HEK293 (cell line): Measurements from ENCODE around the gene AFF4.
"Not testable (repeated sequence)": the region's sequence is repeated elsewhere in the genome, so short reads cannot be mapped to it uniquely, and the experiment has no call there.

Experiments
- CTCF ChIA-PET: fragments of 350-600 bp; formaldehyde crosslinking; extraction: SDS; loops from one replicate; lab custom pipeline; 2021; ENCODE audit warnings: antibody characterized with exemption; lab: Yijun Ruan, JAX
- POLR2A ChIA-PET: fragments of 300-600 bp; formaldehyde crosslinking; extraction: SDS; loops from one replicate; lab custom pipeline; 2020; ENCODE audit warnings: antibody characterized with exemption, inconsistent platforms; lab: Yijun Ruan, JAX
- H3K27ac ChIP-seq: fragments of 200-500 bp; sonication (Bioruptor generic); 2 replicates; pipeline ENCODE4 v1.5.1; 2014; ENCODE audit warnings: low read depth, low read length, control low read depth, inconsistent platforms; ENCODE audit errors: extremely low read depth
- H3K36me3 ChIP-seq, 2 experiments: fragments of 200-500 bp in 1 of 2; sonication (Bioruptor generic) in 1 of 2; 1 replicate in 1 of 2; 2 replicates in 1 of 2; pipeline ENCODE4 v1.5.1; 2014 to 2017; ENCODE audit warnings: inconsistent platforms in 2 of 2, low read length in 2 of 2; ENCODE audit not compliant: control insufficient read depth in 2 of 2, insufficient read depth in 1 of 2
- H3K4me1 ChIP-seq: fragments of 200-500 bp; sonication (Bioruptor generic); 2 replicates; pipeline ENCODE4 v1.5.1; 2014; ENCODE audit warnings: mild to moderate bottlenecking, low read length, inconsistent platforms; ENCODE audit not compliant: control insufficient read depth, insufficient read depth
- H3K4me3 ChIP-seq: 2 replicates; pipeline ENCODE4 v1.5.1; 2011; ENCODE audit warnings: low read depth, mild to moderate bottlenecking, control low read depth, low read length, moderate library complexity
- H3K9me3 ChIP-seq: fragments of 200-500 bp; sonication (Bioruptor generic); 2 replicates; pipeline ENCODE4 v1.5.1; 2014; ENCODE audit warnings: low read depth, low read length, inconsistent platforms; ENCODE audit not compliant: control insufficient read depth, insufficient read depth
- ATF2 ChIP-seq: fragments of 450-650 bp; formaldehyde crosslinking; IDR thresholded peaks from 2 replicates; pipeline ENCODE4 v1.5.1; 2016; ENCODE audit warnings: missing biosample characterization, missing genetic modification characterization, low read depth
- BCL11A ChIP-seq: fragments of 450-650 bp; formaldehyde crosslinking; IDR thresholded peaks from 2 replicates; pipeline ENCODE4 v1.5.1; 2016; ENCODE audit warnings: low read depth, missing biosample characterization, missing genetic modification characterization
- GLIS2 ChIP-seq: fragments of 450-650 bp; formaldehyde crosslinking; IDR thresholded peaks from 2 replicates; pipeline ENCODE4 v1.5.1; 2016; ENCODE audit warnings: missing biosample characterization, missing genetic modification characterization
- PRDM2 ChIP-seq: fragments of 450-650 bp; formaldehyde crosslinking; IDR thresholded peaks from 2 replicates; pipeline ENCODE4 v1.5.1; 2016; ENCODE audit warnings: missing biosample characterization, missing genetic modification characterization, borderline replicate concordance
- SP7 ChIP-seq: fragments of 450-650 bp; formaldehyde crosslinking; IDR thresholded peaks from 2 replicates; pipeline ENCODE4 v1.5.1; 2016; ENCODE audit warnings: missing biosample characterization, missing genetic modification characterization
- TCF7L2 ChIP-seq: IDR thresholded peaks from 2 replicates; pipeline ENCODE4 v1.6.1; 2011; ENCODE audit warnings: low read depth, mild to moderate bottlenecking, inconsistent platforms, low read length, moderate library complexity, borderline replicate concordance
- WT1 ChIP-seq: fragments of 450-650 bp; formaldehyde crosslinking; IDR thresholded peaks from 2 replicates; pipeline ENCODE4 v1.5.1; 2016; ENCODE audit warnings: missing biosample characterization, missing genetic modification characterization
- ZBTB20 ChIP-seq: fragments of 450-650 bp; formaldehyde crosslinking; IDR thresholded peaks from 2 replicates; pipeline ENCODE4 v1.5.1; 2016; ENCODE audit warnings: missing biosample characterization, missing genetic modification characterization
- ZBTB48 ChIP-seq: fragments of 450-650 bp; formaldehyde crosslinking; IDR thresholded peaks from 2 replicates; pipeline ENCODE4 v1.5.1; 2016; ENCODE audit warnings: missing biosample characterization, missing genetic modification characterization
- ZIC2 ChIP-seq: fragments of 450-650 bp; formaldehyde crosslinking; IDR thresholded peaks from 2 replicates; pipeline ENCODE4 v1.5.1; 2016; ENCODE audit warnings: missing biosample characterization, missing genetic modification characterization
- ZNF132 ChIP-seq: fragments of 450-650 bp; formaldehyde crosslinking; IDR thresholded peaks from 2 replicates; pipeline ENCODE4 v1.5.1; 2017; ENCODE audit warnings: missing biosample characterization, missing genetic modification characterization, borderline replicate concordance
- ZNF133 ChIP-seq: fragments of 450-650 bp; formaldehyde crosslinking; IDR thresholded peaks from 2 replicates; pipeline ENCODE4 v1.5.1; 2016; ENCODE audit warnings: missing biosample characterization, missing genetic modification characterization
- ZNF292 ChIP-seq: fragments of 450-650 bp; formaldehyde crosslinking; IDR thresholded peaks from 2 replicates; pipeline ENCODE4 v1.5.1; 2016; ENCODE audit warnings: low read depth, missing biosample characterization, missing genetic modification characterization, borderline replicate concordance
- ZNF391 ChIP-seq: fragments of 450-650 bp; formaldehyde crosslinking; IDR thresholded peaks from 2 replicates; pipeline ENCODE4 v1.5.1; 2016; ENCODE audit warnings: low read depth, missing biosample characterization, missing genetic modification characterization, borderline replicate concordance
- ZNF510 ChIP-seq: fragments of 450-650 bp; formaldehyde crosslinking; IDR thresholded peaks from 2 replicates; pipeline ENCODE4 v1.5.1; 2018; ENCODE audit warnings: mild to moderate bottlenecking, missing genetic modification characterization, missing biosample characterization; ENCODE audit not compliant: insufficient replicate concordance

Gene AFF4

GRCh38 chr5:132976852-132977251, 13.4 kb upstream of the AFF4 start:
- Histone ChIP-seq H3K27ac (no peak overlapping the region), H3K4me3 (no peak overlapping the region), H3K4me1 (no peaks in the 10 kb centered on the region), H3K9me3 (no peaks in the 10 kb centered on the region), H3K36me3 (no peaks in the 10 kb centered on the region)
- ChIA-PET POLR2A (interaction anchor here (2.2 kb wide), 1 partner anchor 14 kb away, joined by 13 read pairs; the partner anchor contains the start of gene AFF4), CTCF (interaction anchor here (0.6 kb wide), 1 partner anchor 779 kb away, joined by 4 read pairs; no protein-coding TSS in a partner anchor)
- TF ChIP-seq ZNF133 (tag by site-specific recombination) = no peak
- TF ChIP-seq ZNF510 (tag by site-specific recombination) = peak; percentile 99
- no peak for TF ChIP-seq PRDM2 (tag by site-specific recombination)
- TF ChIP-seq BCL11A = no peak

GRCh38 chr5:132972436-132972828, 9.0 kb upstream of the AFF4 start:
- H3K27ac ChIP-seq, H3K4me1 ChIP-seq, H3K36me3 ChIP-seq, POLR2A ChIA-PET, H3K9me3 ChIP-seq, H3K4me3 ChIP-seq: not testable (repeated sequence)
- CTCF ChIA-PET = interaction anchor here (0.6 kb wide), 1 partner anchor 38 kb away, joined by 3 read pairs; no protein-coding TSS in a partner anchor

GRCh38 chr5:132971483-132972435, 8.3 kb upstream of the AFF4 start:
- ChIA-PET CTCF (interaction anchor here (0.6 kb wide), 1 partner anchor 37 kb away, joined by 3 read pairs; no protein-coding TSS in a partner anchor), POLR2A (no interaction called here)
- no peak overlapping the region for H3K27ac ChIP-seq
- H3K4me3 ChIP-seq = no peak overlapping the region
- H3K4me1 ChIP-seq = no peaks in the 10 kb centered on the region
- no peaks in the 10 kb centered on the region for H3K9me3 ChIP-seq
- no peaks in the 10 kb centered on the region for H3K36me3 ChIP-seq
- TF ChIP-seq ZIC2 = no peak
- TF ChIP-seq TCF7L2 = no peak
- no peak for TF ChIP-seq WT1 (tag by site-specific recombination)
- TF ChIP-seq ATF2 (tag by site-specific recombination) = no peak
- no peak for TF ChIP-seq ZBTB48 (tag by site-specific recombination)
- no peak for TF ChIP-seq SP7 (tag by site-specific recombination)
- TF ChIP-seq ZBTB20 (tag by site-specific recombination) = no peak
- TF ChIP-seq ZNF391 (tag by site-specific recombination) = no peak
- TF ChIP-seq ZNF292 = no peak
- no peak for TF ChIP-seq ZNF132 (tag by site-specific recombination)
- TF ChIP-seq GLIS2 = no peak
